HL-60 (cell line): ENCODE data around the gene PCSK1.

Source experiments
- CTCF ChIP-seq: IDR thresholded peaks from one replicate; pipeline ENCODE4 v1.5.1; 2011; ENCODE audit warnings: low read length, control low read depth, inconsistent platforms; ENCODE audit not compliant: insufficient read depth
- GABPA ChIP-seq: IDR thresholded peaks from 2 replicates; pipeline ENCODE4 v1.6.1; 2012; ENCODE audit warnings: low read depth
- POLR2AphosphoS5 ChIP-seq: IDR thresholded peaks from 2 replicates; pipeline ENCODE4 v1.6.1; 2012; ENCODE audit warnings: low read depth
- REST ChIP-seq: IDR thresholded peaks from 2 replicates; pipeline ENCODE4 v1.6.1; 2012; ENCODE audit warnings: low read depth; ENCODE audit not compliant: insufficient replicate concordance
- SPI1 ChIP-seq: IDR thresholded peaks from 2 replicates; pipeline ENCODE4 v1.6.1; 2012; ENCODE audit warnings: low read depth, mild to moderate bottlenecking, borderline replicate concordance

- TF ChIP-seq SPI1 (no peak), CTCF (no peak), POLR2AphosphoS5 (no peak), REST (no peak), GABPA (no peak)
Observed at GRCh38 chr5:96404191-96404867, 28.7 kb downstream of the PCSK1 start.
